ENCODE measurements around the gene TTLL3. TPM values are rescaled to one million over a fixed set of nuclear protein-coding genes. Genes with fewer than 3 reads are reported as not detected.

The TTLL3 gene
- polyA plus RNA-seq, 1 of the 3 experiments (the other 2 are of a cell fraction) = 41.6 TPM

DNA sequence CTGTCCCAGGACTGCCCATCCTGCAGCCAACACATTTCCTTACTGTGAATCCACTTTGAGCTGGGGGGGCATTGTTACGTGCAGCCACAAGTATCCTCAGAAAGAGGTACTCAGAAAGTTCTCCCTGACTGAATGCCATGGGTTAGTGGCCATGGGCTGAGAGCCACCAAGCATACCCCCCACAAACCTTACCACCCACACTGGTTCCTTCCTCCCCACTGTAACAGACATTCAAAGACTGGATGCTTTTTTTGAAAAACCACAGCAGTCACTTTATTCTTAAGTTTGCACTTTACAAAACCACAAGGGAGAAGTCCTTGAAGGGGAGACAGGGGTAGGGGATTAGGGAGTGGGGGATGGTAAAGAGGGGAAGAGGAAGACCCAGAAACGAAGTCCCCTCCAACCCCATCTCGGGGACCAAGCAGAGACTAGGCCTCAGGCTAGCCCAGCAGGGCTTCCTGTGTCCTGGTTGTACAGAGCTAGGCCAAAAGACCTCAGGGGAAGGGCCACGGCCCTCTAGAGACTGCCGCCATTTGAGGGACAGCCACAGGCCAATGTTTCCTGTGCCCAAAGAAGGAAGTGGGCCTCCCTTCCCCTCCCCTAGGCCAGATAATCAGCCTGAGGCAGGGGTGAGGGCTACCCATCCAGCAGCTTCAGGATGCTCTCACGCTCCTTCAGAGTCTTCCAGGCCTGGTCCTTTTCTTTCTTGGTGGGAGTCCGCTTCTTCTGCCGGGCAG lies 30.2 kb upstream of the TTLL3 start (continued):
- TF ChIP-seq, protein P1, sequence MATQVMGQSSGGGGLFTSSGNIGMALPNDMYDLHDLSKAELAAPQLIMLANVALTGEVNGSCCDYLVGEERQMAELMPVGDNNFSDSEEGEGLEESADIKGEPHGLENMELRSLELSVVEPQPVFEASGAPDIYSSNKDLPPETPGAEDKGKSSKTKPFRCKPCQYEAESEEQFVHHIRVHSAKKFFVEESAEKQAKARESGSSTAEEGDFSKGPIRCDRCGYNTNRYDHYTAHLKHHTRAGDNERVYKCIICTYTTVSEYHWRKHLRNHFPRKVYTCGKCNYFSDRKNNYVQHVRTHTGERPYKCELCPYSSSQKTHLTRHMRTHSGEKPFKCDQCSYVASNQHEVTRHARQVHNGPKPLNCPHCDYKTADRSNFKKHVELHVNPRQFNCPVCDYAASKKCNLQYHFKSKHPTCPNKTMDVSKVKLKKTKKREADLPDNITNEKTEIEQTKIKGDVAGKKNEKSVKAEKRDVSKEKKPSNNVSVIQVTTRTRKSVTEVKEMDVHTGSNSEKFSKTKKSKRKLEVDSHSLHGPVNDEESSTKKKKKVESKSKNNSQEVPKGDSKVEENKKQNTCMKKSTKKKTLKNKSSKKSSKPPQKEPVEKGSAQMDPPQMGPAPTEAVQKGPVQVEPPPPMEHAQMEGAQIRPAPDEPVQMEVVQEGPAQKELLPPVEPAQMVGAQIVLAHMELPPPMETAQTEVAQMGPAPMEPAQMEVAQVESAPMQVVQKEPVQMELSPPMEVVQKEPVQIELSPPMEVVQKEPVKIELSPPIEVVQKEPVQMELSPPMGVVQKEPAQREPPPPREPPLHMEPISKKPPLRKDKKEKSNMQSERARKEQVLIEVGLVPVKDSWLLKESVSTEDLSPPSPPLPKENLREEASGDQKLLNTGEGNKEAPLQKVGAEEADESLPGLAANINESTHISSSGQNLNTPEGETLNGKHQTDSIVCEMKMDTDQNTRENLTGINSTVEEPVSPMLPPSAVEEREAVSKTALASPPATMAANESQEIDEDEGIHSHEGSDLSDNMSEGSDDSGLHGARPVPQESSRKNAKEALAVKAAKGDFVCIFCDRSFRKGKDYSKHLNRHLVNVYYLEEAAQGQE (IDR thresholded peaks at IDR 0.05; ENCODE audit: low read depth, low read length) = no peak

DNA sequence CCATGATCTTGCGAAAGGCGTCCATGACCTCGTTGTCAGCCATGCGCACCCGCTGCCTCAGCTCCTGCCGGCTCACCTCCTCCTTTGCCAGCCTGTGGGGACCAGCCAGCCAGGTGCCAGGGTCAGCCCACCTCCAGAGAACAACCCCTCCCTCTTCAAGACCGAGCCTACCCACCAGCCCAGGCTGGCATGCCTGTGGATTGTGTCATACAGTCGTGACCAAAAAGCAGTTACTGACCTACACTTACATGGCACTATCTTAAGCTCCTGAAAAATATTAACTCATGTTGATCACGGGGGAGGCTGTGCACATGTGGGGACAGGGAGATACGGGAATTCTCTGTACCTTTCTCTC lies 29.6 kb upstream of the TTLL3 start:
- POLR2A ChIA-PET = no interaction called here
- CTCF ChIA-PET = interaction anchor here (1.0 kb wide), 1 partner anchor 11 kb away, joined by 3 read pairs; no protein-coding TSS in a partner anchor
- no peak overlapping the region for H3K4me2 ChIP-seq
- H3K4me3 ChIP-seq (ENCODE audit: low read depth in 2 of 2, low read length in 1 of 2) = no peak overlapping the region
- H3K27ac ChIP-seq (ENCODE audit: low read depth in 2 of 2, low read length in 1 of 2) = no peak overlapping the region
- no peaks in the 10 kb centered on the region for H3K9me3 ChIP-seq
- TF ChIP-seq RAD21 (IDR thresholded peaks at IDR 0.05; ENCODE audit: low read length) (no peak), FOXJ3 (CRISPR knock-in tag; IDR thresholded peaks at IDR 0.05) (no peak), MXI1 (IDR thresholded peaks at IDR 0.05; ENCODE audit: low read depth, low read length) (no peak), SMC3 (IDR thresholded peaks at IDR 0.05; ENCODE audit: low read depth, low read length) (no peak), TEAD4 (IDR thresholded peaks at IDR 0.05; ENCODE audit: borderline replicate concordance, insufficient read depth) (no peak), GATA2 (CRISPR knock-in tag; IDR thresholded peaks at IDR 0.05) (no peak)
- H3K27me3 ChIP-seq (ENCODE audit: insufficient read depth) = no peaks in the 10 kb centered on the region
- DNase-seq = no peak
- H3K4me1 ChIP-seq (ENCODE audit: control insufficient read depth in 1 of 2, insufficient read depth in 2 of 2, low read depth in 1 of 2, low read length in 1 of 2) = no peaks in the 10 kb centered on the region
- H4K20me1 ChIP-seq (ENCODE audit: insufficient read depth) = no peaks in the 10 kb centered on the region
- no peaks in the 10 kb centered on the region for H3K9me2 ChIP-seq
- H3K9ac ChIP-seq = no peak overlapping the region
- peaks cover 13% of the 10 kb centered on the region for H3F3A ChIP-seq (replicated peaks; ENCODE audit: insufficient read depth)
- H2AFZ ChIP-seq (ENCODE audit: low read depth) = no peak overlapping the region
- peaks cover 19 to 36% of the 10 kb centered on the region in 2 experiments for H3K36me3 ChIP-seq (replicated peaks in 1 of 2; ENCODE audit: control insufficient read depth in 1 of 2, insufficient read depth in 2 of 2, low read length in 1 of 2)
- WGBS (ENCODE audit: low lambda C conversion rate) = 93% methylated on average over 10 of the region's 10 CpGs
- no peaks in the 10 kb centered on the region for H3K79me2 ChIP-seq (ENCODE audit: insufficient read depth)

DNA sequence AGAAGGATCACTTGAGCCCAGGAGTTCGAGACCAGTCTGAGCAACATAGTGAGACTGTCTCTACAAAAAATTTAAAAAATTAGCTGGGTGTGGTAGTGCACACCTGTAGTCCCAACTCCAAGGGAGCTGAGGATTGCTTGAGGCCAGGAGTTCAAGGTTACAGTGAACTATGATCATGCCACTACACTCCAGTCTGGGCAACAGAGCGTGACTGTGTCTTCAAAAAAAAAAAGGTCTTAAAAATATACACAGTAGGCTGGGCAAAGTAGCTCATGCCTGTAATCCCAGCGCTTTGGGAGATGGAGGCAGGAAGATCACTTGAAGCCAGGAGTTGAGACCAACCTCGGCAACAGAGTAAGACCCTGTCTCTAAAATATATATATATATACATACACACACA lies 29.2 kb upstream of the TTLL3 start:
- H3K36me3 ChIP-seq (replicated peaks in 1 of 2; ENCODE audit: control insufficient read depth in 1 of 2, insufficient read depth in 2 of 2, low read length in 1 of 2) = peaks cover 21 to 39% of the 10 kb centered on the region in 2 experiments
- H3K4me1 ChIP-seq (ENCODE audit: control insufficient read depth in 1 of 2, insufficient read depth in 2 of 2, low read depth in 1 of 2, low read length in 1 of 2) = no peaks in the 10 kb centered on the region; a peak in 1 of 4 replicates
- POLR2A ChIA-PET = interaction anchor here (0.6 kb wide), 1 partner anchor 12 kb away, joined by 4 read pairs; no protein-coding TSS in a partner anchor
- no peak for DNase-seq
- TF ChIP-seq FOXM1 (IDR thresholded peaks at IDR 0.05; ENCODE audit: low read depth) (no peak), GABPA (IDR thresholded peaks at IDR 0.05; ENCODE audit: low read depth) (no peak), RCOR1 (IDR thresholded peaks at IDR 0.05; ENCODE audit: low read length) (no peak), RFX5 (IDR thresholded peaks at IDR 0.05; ENCODE audit: low read length) (no peak)
- TF ChIP-seq, protein P1 (IDR thresholded peaks at IDR 0.05; ENCODE audit: low read depth, low read length) = no peak
- H3K27ac ChIP-seq (ENCODE audit: low read depth in 2 of 2, low read length in 1 of 2) = no peak overlapping the region
- CTCF ChIA-PET = interaction anchor here (1.0 kb wide), 1 partner anchor 11 kb away, joined by 3 read pairs; no protein-coding TSS in a partner anchor
- H2AFZ ChIP-seq (ENCODE audit: low read depth) = no peak overlapping the region
- no peak overlapping the region for H3K4me2 ChIP-seq
- H3K27me3 ChIP-seq (ENCODE audit: insufficient read depth) = no peaks in the 10 kb centered on the region
- H4K20me1 ChIP-seq (ENCODE audit: insufficient read depth) = no peaks in the 10 kb centered on the region
- no peak overlapping the region for H3K4me3 ChIP-seq (ENCODE audit: low read depth in 2 of 2, low read length in 1 of 2)
- 97% methylated on average over 3 of the region's 4 CpGs for WGBS (ENCODE audit: low lambda C conversion rate)
- no peaks in the 10 kb centered on the region for H3K9me2 ChIP-seq
- no peak overlapping the region for H3K9ac ChIP-seq
- H3F3A ChIP-seq (replicated peaks; ENCODE audit: insufficient read depth) = peaks cover 13% of the 10 kb centered on the region
- H3K79me2 ChIP-seq (ENCODE audit: insufficient read depth) = no peaks in the 10 kb centered on the region
- no peaks in the 10 kb centered on the region for H3K9me3 ChIP-seq
